SK-N-SH (cell line): ENCODE results near the gene SCARF2. TPM values are rescaled to one million over a fixed set of nuclear protein-coding genes. Genes with fewer than 3 reads are reported as not detected.
"Not testable (repeated sequence)": the region's sequence is repeated elsewhere in the genome, so short reads cannot be mapped to it uniquely, and the experiment has no call there.

Experiments
- CTCF ChIA-PET: fragments of 300-600, 350-600 bp; formaldehyde crosslinking; extraction: SDS; loops from one replicate; lab custom pipeline; 2021; lab: Yijun Ruan, JAX
- POLR2A ChIA-PET: fragments of 350-600 bp; sonication (Branson Sonifier 250); formaldehyde crosslinking; extraction: SDS; loops from one replicate; lab custom pipeline; 2020; ENCODE audit warnings: antibody characterized with exemption, inconsistent platforms; lab: Yijun Ruan, JAX
- DNase-seq: peaks from one replicate; pipeline ENCODE4 v3.0.0; 2012
- H2AFZ ChIP-seq: fragments of 200-600 bp; sonication (generic); 2 replicates; pipeline ENCODE4 v1.8.1; 2016; ENCODE audit warnings: antibody characterized with exemption, mild to moderate bottlenecking, low read depth
- H3F3A ChIP-seq: fragments of 200-600 bp; sonication (generic); replicated peaks from 2 replicates; pipeline ENCODE3; 2016; ENCODE audit warnings: antibody characterized with exemption, mild to moderate bottlenecking; ENCODE audit not compliant: insufficient read depth
- H3K27ac ChIP-seq, 2 experiments: fragments of 200-500 bp in 1 of 2; fragments of 200-600 bp in 1 of 2; sonication (Bioruptor generic) in 1 of 2; sonication (generic), shearing (Covaris generic) in 1 of 2; 2 replicates each; pipeline versions ENCODE4 v1.5.1 to v1.6.1; 2014 to 2016; ENCODE audit warnings: low read depth in 2 of 2, inconsistent platforms in 1 of 2, low read length in 1 of 2, mild to moderate bottlenecking in 1 of 2, mixed read lengths in 1 of 2
- H3K27me3 ChIP-seq: fragments of 200-600 bp; sonication (generic), shearing (Covaris generic); 2 replicates; pipeline ENCODE4 v1.6.1; 2016; ENCODE audit warnings: mixed run types; ENCODE audit not compliant: insufficient read depth
- H3K36me3 ChIP-seq, 2 experiments: fragments of 200-500 bp in 1 of 2; fragments of 200-600 bp in 1 of 2; sonication (Bioruptor generic) in 1 of 2; sonication (generic) in 1 of 2; replicated peaks in 1 of 2; 2 replicates each; pipeline versions ENCODE3 to v1.5.1; 2014 to 2016; ENCODE audit warnings: low read length in 1 of 2, mild to moderate bottlenecking in 1 of 2; ENCODE audit not compliant: insufficient read depth in 2 of 2, control insufficient read depth in 1 of 2
- H3K4me1 ChIP-seq, 2 experiments: fragments of 200-500 bp in 1 of 2; fragments of 200-600 bp in 1 of 2; sonication (Bioruptor generic) in 1 of 2; sonication (generic), shearing (Covaris generic) in 1 of 2; 2 replicates each; pipeline versions ENCODE4 v1.5.1 to v1.6.1; 2014 to 2016; ENCODE audit warnings: low read depth in 1 of 2, low read length in 1 of 2, mixed run types in 1 of 2; ENCODE audit not compliant: insufficient read depth in 2 of 2, control insufficient read depth in 1 of 2
- H3K4me2 ChIP-seq: fragments of 200-600 bp; sonication (generic), shearing (Covaris generic); 2 replicates; pipeline ENCODE4 v1.6.1; 2017; ENCODE audit warnings: mixed run types
- H3K4me3 ChIP-seq, 2 experiments: fragments of 200-500 bp in 1 of 2; fragments of 200-600 bp in 1 of 2; sonication (Bioruptor generic) in 1 of 2; sonication (generic), shearing (Covaris generic) in 1 of 2; 2 replicates each; pipeline versions ENCODE4 v1.5.1 to v1.8.1; 2014 to 2016; ENCODE audit warnings: low read depth in 2 of 2, inconsistent platforms in 1 of 2, low read length in 1 of 2, mild to moderate bottlenecking in 1 of 2, mixed read lengths in 1 of 2, moderate library complexity in 1 of 2
- H3K79me2 ChIP-seq: fragments of 200-600 bp; sonication (generic); 2 replicates; pipeline ENCODE4 v1.8.1; 2017; ENCODE audit warnings: mild to moderate bottlenecking; ENCODE audit not compliant: insufficient read depth
- H3K9ac ChIP-seq: fragments of 200-600 bp; sonication (generic); 2 replicates; pipeline ENCODE4 v1.6.1; 2017; ENCODE audit warnings: mixed run types
- H3K9me2 ChIP-seq: fragments of 200-600 bp; sonication (generic); 2 replicates; pipeline ENCODE4 v1.6.1; 2017; ENCODE audit warnings: mixed run types
- H3K9me3 ChIP-seq: fragments of 200-600 bp; sonication (generic); 2 replicates; pipeline ENCODE4 v1.6.1; 2017; ENCODE audit warnings: mixed run types, mild to moderate bottlenecking, moderate library complexity
- H4K20me1 ChIP-seq: fragments of 200-600 bp; sonication (generic); 2 replicates; pipeline ENCODE4 v1.6.1; 2017; ENCODE audit warnings: mild to moderate bottlenecking, mixed run types; ENCODE audit not compliant: insufficient read depth
- ELF1 ChIP-seq: IDR thresholded peaks from 2 replicates; pipeline ENCODE4 v1.4.0; 2012
- EP300 ChIP-seq, 2 experiments: IDR thresholded peaks; 2 replicates each; pipeline versions ENCODE4 v1.4.0 to v1.6.1; 2012; ENCODE audit warnings: borderline replicate concordance in 1 of 2, low read depth in 1 of 2, low read length in 1 of 2
- EZH2phosphoT487 ChIP-seq: fragments of 200-600 bp; sonication (generic); IDR thresholded peaks from 2 replicates; pipeline ENCODE4 v1.6.1; 2017; ENCODE audit warnings: low read depth, mixed run types, mild to moderate bottlenecking, antibody characterized with exemption, moderate library complexity, borderline replicate concordance
- FOXJ3 ChIP-seq: sonication (generic); formaldehyde crosslinking; IDR thresholded peaks from 2 replicates; pipeline ENCODE4 v1.5.1; 2020; ENCODE audit warnings: mild to moderate bottlenecking, missing genetic modification reagents
- FOXM1 ChIP-seq: IDR thresholded peaks from 2 replicates; pipeline ENCODE4 v1.4.0; 2012; ENCODE audit warnings: low read depth, mild to moderate bottlenecking
- GABPA ChIP-seq: IDR thresholded peaks from 2 replicates; pipeline ENCODE4 v1.4.0; 2012; ENCODE audit warnings: low read depth, mild to moderate bottlenecking
- GATA2 ChIP-seq: sonication (generic); formaldehyde crosslinking; IDR thresholded peaks from 2 replicates; pipeline ENCODE4 v1.5.0; 2020; ENCODE audit warnings: mild to moderate bottlenecking, missing genetic modification reagents
- IRF3 ChIP-seq: fragments of 150-350 bp; IDR thresholded peaks from 2 replicates; pipeline ENCODE4 v1.6.1; 2016; ENCODE audit warnings: mild to moderate bottlenecking, low read depth, low read length
- MXI1 ChIP-seq: IDR thresholded peaks from 2 replicates; pipeline ENCODE4 v1.6.1; 2012; ENCODE audit warnings: mild to moderate bottlenecking, low read depth, low read length, improper control_type of control experiment
- NFIC ChIP-seq: IDR thresholded peaks from 2 replicates; pipeline ENCODE4 v1.4.0; 2012; ENCODE audit warnings: borderline replicate concordance
- NRF1 ChIP-seq: IDR thresholded peaks from 2 replicates; pipeline ENCODE4 v1.6.1; 2012; ENCODE audit warnings: low read depth, mild to moderate bottlenecking, low read length
- PBX3 ChIP-seq: IDR thresholded peaks from 2 replicates; pipeline ENCODE4; 2012
- RAD21 ChIP-seq: IDR thresholded peaks from 2 replicates; pipeline ENCODE4 v1.6.1; 2012; ENCODE audit warnings: mild to moderate bottlenecking, low read length
- RCOR1 ChIP-seq: fragments of 150-350 bp; IDR thresholded peaks from 2 replicates; pipeline ENCODE4 v1.6.1; 2017; ENCODE audit warnings: antibody characterized with exemption, low read length
- RXRA ChIP-seq: IDR thresholded peaks from 2 replicates; pipeline ENCODE4 v1.4.0; 2012; ENCODE audit warnings: low read depth, mild to moderate bottlenecking, borderline replicate concordance
- SMC3 ChIP-seq: IDR thresholded peaks from 2 replicates; pipeline ENCODE4 v1.6.1; 2012; ENCODE audit warnings: low read depth, low read length, improper control_type of control experiment
- TEAD4 ChIP-seq: IDR thresholded peaks from 2 replicates; pipeline ENCODE4 v1.4.0; 2012; ENCODE audit warnings: mild to moderate bottlenecking, borderline replicate concordance; ENCODE audit not compliant: insufficient read depth
- USF2 ChIP-seq: fragments of 150-350 bp; IDR thresholded peaks from 2 replicates; pipeline ENCODE4 v1.6.1; 2017; ENCODE audit warnings: antibody characterized with exemption, low read length, low read depth, borderline replicate concordance
- YY1 ChIP-seq: IDR thresholded peaks from 2 replicates; pipeline ENCODE4 v1.4.0; 2012; ENCODE audit warnings: low read depth, mild to moderate bottlenecking
- WGBS: methylation state at CpG from one replicate; pipeline ENCODE4 v1.1.6; 2017; ENCODE audit warnings: low lambda C conversion rate; 5-methylcytosine and 5-hydroxymethylcytosine counted together
- polyA plus RNA-seq, 3 experiments: library from polyadenylated mRNA; depleted of rRNA; stranded (reverse); fragments of >200 nt; gene quantifications; 2 replicates each; pipeline ENCODE4 v1.2.3, GENCODE V29; 2012

SCARF2 gene
- polyA plus RNA-seq, 1 of the 3 experiments (the other 2 are of a cell fraction): 49.0 TPM

- no peaks in the 10 kb centered on the region for H3K27me3 ChIP-seq
- no peak overlapping the region for H3K27ac ChIP-seq
- 74% methylated on average over 2 of the region's 2 CpGs for WGBS
- H3K9ac ChIP-seq: no peak overlapping the region
- CTCF ChIA-PET: interaction anchor here (1.5 kb wide), 1 partner anchor 33 kb away, joined by 5 read pairs; no protein-coding TSS in a partner anchor
- peaks cover 0 to 7% of the 10 kb centered on the region in 2 experiments; a peak in 1 of 4 replicates for H3K4me1 ChIP-seq
- peaks cover 4% of the 10 kb centered on the region for H3F3A ChIP-seq
- no peaks in the 10 kb centered on the region for H3K9me3 ChIP-seq
- POLR2A ChIA-PET: no interaction called here
- H3K4me3 ChIP-seq: no peak overlapping the region
- H3K4me2 ChIP-seq: no peak overlapping the region
- H3K9me2 ChIP-seq: no peaks in the 10 kb centered on the region
- peaks cover 26% of the 10 kb centered on the region in 2 experiments for H3K36me3 ChIP-seq
- TF ChIP-seq RCOR1 (no peak), RXRA (no peak), FOXM1 (no peak)
- TF ChIP-seq, all 33 proteins: peak for 0
- Histone ChIP-seq H3K79me2 (no peaks in the 10 kb centered on the region), H2AFZ (no peak overlapping the region), H4K20me1 (no peaks in the 10 kb centered on the region)
- DNase-seq: no peak
Observed at GRCh38 chr22:20451920-20452319, 14.3 kb upstream of the SCARF2 start.

GRCh38 chr22:20451129-20451778 is 13.6 kb upstream of the SCARF2 start:
- H4K20me1 ChIP-seq, H3K9me2 ChIP-seq, H3K27me3 ChIP-seq, H3K4me2 ChIP-seq, H3K4me3 ChIP-seq, DNase-seq, H3K79me2 ChIP-seq, H3K27ac ChIP-seq, POLR2A ChIA-PET, H3K9ac ChIP-seq, H2AFZ ChIP-seq, H3K9me3 ChIP-seq, H3F3A ChIP-seq, H3K4me1 ChIP-seq: not testable (repeated sequence)
- peaks cover 26 to 29% of the 10 kb centered on the region in 2 experiments for H3K36me3 ChIP-seq
- CTCF ChIA-PET: interaction anchor here (1.5 kb wide), 1 partner anchor 33 kb away, joined by 5 read pairs; no protein-coding TSS in a partner anchor
- 94% methylated on average over 13 of the region's 15 CpGs for WGBS

- Histone ChIP-seq H3K27ac (no peak overlapping the region), H3K27me3 (no peaks in the 10 kb centered on the region), H3K4me2 (no peak overlapping the region), H3K9ac (no peak overlapping the region), H3K4me1 (no peaks in the 10 kb centered on the region), H4K20me1 (no peaks in the 10 kb centered on the region), H3K4me3 (no peak overlapping the region), H3K79me2 (no peaks in the 10 kb centered on the region), H3K36me3 (peaks cover 24 to 25% of the 10 kb centered on the region in 2 experiments), H3K9me2 (no peaks in the 10 kb centered on the region), H2AFZ (no peak overlapping the region), H3F3A (peaks cover 4% of the 10 kb centered on the region), H3K9me3 (no peaks in the 10 kb centered on the region)
- 100% methylated on average over 1 of the region's 1 CpG for WGBS
- POLR2A ChIA-PET: no interaction called here
- DNase-seq: no peak
- no peak for TF ChIP-seq MXI1
- no peak for TF ChIP-seq USF2
- TF ChIP-seq EZH2phosphoT487: no peak
- no peak for TF ChIP-seq IRF3
- no peak for TF ChIP-seq ELF1
- TF ChIP-seq RAD21: no peak
- TF ChIP-seq GATA2 (CRISPR knock-in tag): no peak
- no peak for TF ChIP-seq NFIC
- TF ChIP-seq TEAD4: no peak
- TF ChIP-seq RCOR1: no peak
- no peak for TF ChIP-seq GABPA
- no peak for TF ChIP-seq SMC3
- TF ChIP-seq FOXJ3 (CRISPR knock-in tag): no peak
- no peak for TF ChIP-seq NRF1
- no peak for TF ChIP-seq PBX3
- no peak for TF ChIP-seq EP300 (IDR thresholded peaks at IDR 0.05; ENCODE audit: borderline replicate concordance in 1 of 2, low read depth in 1 of 2, low read length in 1 of 2)
- no peak for TF ChIP-seq YY1
- CTCF ChIA-PET: no interaction called here
Observed at GRCh38 chr22:20450551-20450906, 12.9 kb upstream of the SCARF2 start.
